ENCODE data around the gene STRBP.
A peak's percentile ranks its signal among the peaks of the same experiment; 100 is the strongest.
"Not testable (repeated sequence)": the region's sequence is repeated elsewhere in the genome, so short reads cannot be mapped to it uniquely, and the experiment has no call there.

Gene STRBP

DNA sequence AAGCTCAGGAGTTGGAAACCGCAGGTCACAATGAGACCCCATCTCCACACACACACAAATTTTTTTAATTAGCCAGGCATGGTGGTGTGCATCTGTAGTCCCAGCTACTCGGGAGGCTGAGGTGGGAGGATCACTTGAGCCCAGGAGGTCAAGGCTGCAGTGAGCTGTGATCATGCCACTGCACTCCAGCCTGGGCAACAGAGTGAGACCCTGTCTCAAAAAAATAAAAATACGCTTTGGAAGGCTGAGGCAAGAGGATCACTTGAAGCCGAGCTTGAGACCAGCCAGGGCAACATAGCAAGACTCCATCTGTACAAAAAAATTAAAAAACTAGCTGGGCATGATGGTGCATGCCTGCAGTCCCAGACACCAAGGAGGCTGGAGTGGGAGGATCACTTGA is 19.2 kb downstream of the STRBP start:
- DNase-seq (ENCODE audit: low read depth) = not testable (repeated sequence)

DNA sequence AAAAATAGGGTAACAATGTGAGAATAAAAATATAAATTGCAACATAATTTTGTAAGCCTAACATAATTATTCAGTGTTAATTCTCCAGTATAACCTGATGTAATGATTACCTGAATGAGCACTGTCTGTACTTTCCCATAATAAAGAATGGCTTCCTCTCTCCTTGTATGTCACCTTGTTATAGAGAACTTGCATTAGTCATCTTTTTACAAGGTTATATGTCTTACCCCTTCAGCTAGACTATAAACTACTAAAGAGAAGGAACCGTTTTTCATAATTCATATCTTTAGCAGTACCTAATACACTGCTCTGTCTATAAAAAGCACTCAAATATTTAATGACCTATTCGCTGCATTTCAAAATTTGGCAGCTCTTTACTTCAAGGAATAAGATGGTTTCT is 19.8 kb downstream of the STRBP start:
- DNase-seq (ENCODE audit: low read depth) = no peak

DNA sequence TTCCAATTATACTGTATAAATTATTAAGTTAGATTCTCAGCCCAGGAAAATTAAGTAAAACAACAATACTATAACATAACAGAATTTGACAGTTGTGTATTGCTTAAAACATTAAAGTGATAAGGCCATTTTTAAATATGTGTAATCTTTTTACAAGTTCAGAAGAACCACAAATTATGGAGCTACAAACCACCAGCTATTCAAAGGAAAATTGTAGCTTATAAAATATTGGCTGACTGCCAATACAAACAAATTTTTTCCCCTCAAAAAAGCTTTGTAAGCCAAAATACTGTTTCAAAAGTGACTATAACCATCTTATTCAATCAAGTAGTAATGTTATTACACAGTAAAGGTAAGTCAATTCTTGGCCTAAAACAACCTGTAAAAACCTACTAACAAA is 21.9 kb downstream of the STRBP start:
- no peak for DNase-seq (ENCODE audit: low read depth)

DNA sequence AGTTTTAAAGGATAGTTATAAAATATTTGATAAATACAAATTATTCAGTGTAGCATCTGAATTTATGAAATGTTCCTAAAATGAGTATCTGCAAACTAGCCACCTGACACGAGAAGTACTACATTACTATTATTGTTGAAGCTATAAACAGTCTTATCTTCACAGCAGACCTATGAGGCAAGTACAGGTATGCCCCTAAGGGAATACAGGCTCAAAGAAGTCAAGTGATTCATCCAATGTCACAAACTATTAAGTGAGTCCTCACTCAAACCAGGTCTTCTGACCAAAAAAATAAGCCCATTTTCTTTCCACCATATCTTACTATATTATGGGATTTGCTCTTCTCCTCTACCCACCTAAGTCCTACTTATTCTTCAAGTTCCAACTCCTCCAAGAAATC is 28.7 kb downstream of the STRBP start:
- no peak for DNase-seq (ENCODE audit: low read depth)

DNA sequence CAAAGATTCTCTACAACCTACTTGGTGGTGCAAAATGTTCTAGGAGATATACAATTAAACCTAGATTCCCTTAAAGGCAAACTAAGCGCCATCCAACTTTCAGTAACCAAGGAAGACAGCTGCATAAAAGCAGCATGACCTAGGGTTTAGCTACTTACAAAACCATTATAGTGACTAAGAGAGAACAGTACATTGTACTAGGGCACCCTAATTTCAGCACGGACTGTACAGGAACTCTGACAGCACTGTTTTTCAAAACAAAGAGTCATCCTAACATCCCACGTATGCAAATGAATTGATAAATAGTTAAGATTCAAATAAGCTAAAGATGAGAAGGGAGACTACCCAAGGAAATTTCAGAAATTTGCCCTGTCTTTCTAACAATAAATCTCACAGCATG is 30.0 kb downstream of the STRBP start:
- DNase-seq (ENCODE audit: low read depth) = no peak

DNA sequence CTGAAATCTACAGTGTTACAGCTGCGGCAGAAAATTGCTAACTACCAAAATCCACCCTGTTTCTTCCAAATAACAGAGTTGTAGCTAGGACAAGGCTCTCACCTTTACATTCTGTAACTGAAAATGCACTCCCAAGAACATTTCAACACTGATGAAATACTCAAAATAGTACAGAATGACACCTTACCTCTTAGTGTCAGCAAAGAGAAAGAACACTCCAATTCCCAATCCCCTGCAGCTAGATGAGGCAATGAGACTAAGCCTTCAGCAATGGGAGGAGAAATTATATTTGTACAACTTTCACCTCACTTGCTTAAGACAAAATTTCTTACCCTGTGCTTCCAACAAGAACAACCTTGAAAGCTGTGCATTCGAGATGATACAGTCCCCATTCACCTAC is 31.2 kb downstream of the STRBP start:
- no peak for DNase-seq (ENCODE audit: low read depth)

DNA sequence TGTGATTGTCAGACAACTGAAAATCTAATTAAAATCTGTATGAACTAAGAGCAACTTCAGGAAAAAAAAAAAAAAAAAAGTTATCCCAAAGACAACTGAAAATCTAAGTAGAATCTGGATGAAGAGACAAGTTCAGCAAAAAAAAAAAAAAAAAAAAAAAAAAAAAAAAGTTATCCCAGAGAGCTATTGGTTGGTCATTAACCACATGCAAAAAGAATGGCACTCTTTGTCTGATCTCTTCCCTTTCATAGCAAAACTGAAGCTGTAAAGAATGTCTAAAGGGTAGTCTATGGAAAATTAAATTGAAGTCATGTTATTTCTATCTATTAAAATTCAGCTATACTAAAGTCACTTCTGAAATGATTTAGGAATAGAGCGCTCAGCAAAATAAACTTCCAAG is 32.9 kb downstream of the STRBP start:
- DNase-seq (ENCODE audit: low read depth) = no peak

DNA sequence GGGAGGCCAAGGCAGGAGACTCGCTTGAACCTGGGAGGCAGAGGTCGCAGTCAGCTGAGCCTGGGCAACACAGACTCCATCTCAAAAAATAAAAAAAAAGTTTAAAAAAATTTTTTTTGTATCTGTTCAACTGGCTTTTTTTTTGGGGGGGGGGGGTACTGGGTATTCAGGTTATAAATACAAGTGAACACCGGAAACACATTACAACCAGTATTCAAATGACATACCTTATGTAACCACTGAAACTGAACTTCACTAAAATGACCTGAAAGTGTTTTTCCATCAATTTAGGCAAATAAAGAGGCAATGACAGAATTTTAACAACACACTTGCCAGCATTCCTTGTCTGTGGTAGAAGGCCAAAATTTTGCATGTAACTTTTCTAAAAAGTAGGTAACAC is 33.5 kb downstream of the STRBP start:
- no peak for DNase-seq (ENCODE audit: low read depth)

DNA sequence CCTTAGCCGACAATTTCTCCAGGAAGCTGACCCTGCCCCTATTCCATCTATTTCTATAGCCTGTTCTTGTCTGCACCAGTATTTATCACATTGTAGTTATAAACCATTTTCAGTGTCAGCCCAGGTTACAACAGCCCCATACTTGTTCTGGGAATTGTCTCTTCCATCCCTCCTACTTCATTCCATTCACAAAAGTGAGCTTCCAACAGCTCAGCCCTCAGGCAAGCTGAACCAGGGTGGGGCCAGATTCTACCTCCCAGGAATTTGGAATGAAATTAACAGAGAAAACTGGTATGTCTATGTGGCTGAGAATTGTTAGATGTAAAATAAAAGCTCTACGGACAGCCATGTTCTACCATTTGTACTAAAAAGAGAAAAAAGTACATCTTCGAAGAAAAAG is 36.1 kb downstream of the STRBP start:
- no peak for DNase-seq (ENCODE audit: low read depth)

DNA sequence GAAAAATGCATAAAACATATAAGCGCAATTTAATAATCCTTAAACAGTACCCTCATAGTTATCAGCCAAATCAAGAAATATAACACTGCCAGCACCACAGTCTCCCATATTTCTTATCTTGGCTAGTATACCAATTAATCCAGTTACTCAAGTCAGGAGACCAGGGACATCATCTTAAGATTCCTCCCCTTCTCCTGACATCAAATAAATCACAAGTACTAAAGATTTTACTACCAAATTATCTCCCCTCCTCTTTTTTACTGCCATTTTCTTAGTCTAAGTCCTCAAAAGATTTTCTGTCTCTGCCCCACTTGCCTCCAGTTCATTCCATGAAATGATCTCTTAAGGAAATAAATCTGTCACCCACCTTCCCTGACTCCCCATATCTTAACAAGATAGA is 37.0 kb downstream of the STRBP start:
- no peak for DNase-seq (ENCODE audit: low read depth)

DNA sequence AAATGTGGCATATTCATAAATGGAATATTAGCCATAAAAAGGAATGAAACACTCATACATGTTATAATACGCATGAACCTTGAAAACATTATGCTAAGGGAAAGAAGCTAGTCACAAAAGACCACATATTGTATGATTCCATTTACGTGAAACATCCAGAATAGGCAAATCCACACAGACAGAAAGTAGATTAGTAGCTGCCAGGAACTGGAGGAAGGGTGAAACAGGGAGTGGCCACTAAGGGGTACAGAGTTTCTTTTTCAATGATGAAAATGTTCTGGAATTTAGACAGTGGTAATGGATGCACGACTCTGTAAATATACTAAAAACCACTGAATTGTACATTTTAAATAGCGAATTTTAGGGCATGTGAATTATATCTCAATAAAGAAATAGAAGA is 39.4 kb downstream of the STRBP start:
- DNase-seq (ENCODE audit: low read depth) = no peak

DNA sequence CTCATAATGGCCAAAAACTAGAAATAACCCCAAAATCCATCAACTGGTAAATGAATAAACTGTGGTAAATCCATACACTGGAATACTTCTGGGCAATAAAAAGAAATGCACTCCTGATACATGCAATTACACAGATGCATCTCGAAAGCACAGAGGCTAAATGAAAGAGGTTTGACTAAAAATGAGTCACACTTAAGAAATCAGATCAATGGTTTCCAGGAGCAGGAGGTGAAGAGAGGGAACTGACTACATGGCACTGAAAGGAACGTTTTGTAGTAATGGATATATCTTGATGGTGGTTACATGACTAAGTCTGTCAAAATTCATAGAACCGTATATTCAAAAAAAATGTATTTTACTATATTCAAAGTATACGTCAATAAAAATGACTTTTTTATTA is 42.4 kb downstream of the STRBP start:
- DNase-seq (ENCODE audit: low read depth) = no peak

DNA sequence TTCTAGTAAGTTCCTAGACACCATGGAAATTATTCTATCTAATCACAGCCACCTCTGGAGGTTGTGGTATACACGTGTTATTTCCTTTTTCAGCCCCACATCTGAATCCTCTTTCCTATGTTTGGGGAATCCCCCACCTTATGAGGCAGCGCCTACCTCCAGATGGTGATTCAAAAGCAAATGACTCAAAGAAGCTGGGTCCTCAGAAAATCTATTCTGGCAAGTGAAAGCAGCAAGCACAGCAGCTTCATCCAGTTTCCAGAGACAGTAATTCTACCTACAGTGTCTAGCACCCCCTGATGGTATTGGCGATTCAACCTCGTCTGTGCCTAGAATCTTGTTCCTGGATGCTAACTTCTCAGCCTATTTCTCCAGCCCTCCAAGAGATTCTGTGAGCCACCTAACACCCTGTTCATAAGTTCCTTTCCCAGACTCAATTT is 43.0 kb downstream of the STRBP start:
- peak; percentile 37 for DNase-seq (ENCODE audit: low read depth)

DNA sequence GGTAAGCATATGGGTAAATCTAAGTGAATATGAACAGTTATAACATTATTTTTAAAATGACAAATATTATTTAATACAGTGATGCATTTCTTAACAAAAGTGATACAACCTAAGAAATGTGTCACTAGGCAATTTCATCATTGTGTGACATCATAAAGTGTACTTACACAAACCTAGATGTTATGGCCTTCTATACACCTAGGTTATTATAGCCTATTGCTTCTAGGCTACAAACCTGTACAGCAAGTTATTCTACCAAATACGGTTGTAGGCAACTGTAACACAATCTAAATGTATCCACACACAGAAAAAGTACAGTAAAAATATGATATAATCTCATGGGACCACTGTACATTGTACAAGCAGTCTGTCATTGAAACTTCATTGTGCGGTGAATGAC is 48.3 kb downstream of the STRBP start:
- no peak for DNase-seq (ENCODE audit: low read depth)

DNA sequence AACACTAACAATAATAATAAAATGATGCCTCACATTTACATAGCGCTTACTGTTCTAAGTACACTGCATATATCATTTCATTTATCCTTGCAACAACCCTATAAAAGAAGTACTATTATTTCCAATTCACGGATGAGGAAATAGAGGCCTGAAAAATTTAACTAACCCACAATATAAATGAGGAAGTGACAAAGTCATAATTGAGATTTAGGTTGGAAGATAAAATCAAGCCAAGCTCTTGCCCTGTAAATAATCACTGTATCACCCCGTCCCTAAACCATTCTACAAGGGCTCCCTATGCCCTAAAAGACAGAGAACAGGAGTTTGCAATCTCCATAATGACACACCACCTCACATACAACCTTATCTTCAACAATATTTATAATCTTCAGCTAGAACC is 49.6 kb downstream of the STRBP start:
- no peak for DNase-seq (ENCODE audit: low read depth)

DNA sequence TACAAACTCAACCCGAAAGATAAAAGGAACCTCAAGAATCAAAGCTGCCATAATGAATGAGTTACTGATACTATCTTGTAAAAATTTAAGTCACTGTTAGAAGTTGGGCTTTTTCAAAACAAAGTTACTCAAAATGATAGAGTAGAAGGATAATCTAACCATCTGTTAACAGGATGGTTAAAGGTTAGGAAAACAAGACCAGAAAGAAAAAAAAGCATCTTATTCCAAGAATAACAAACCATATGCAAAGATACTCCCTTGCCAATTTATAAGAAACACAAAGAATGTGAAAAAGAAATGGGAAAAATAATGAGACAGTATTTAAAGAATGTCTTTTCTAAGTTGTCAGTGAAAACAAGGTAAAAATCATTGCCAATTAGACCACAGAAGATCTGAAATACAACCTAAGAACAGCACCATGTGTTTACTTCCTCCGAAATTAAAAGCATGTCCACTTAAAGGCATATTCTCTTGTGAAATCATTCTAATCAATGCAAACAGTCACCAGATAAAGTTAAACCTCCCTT is 51.2 kb downstream of the STRBP start:
- DNase-seq (ENCODE audit: low read depth) = no peak

DNA sequence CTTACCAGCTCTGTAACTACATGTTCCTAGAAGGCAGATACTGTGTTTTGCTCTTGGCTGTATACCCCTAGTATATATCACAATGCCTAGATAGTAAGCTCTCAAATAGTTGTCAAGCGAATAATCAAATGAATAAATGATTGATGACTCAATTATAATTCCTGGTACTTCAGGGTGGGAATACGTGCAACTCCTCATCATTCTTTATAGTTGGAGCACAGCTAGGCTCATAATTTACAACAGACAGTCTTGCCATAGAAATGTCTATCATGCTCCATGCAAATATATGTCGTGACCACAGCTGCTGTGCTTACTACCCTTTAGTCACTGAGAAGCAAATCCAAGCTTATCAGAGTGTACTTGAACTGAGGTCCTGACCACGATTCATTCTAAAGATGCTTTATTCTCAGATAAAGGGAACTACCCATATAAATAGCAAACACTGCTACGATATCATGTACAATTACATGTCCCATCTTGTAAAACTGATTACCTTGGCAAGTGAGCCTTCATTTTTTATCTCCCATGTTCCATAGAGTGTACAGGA is 52.1 kb downstream of the STRBP start:
- DNase-seq (ENCODE audit: low read depth) = no peak

DNA sequence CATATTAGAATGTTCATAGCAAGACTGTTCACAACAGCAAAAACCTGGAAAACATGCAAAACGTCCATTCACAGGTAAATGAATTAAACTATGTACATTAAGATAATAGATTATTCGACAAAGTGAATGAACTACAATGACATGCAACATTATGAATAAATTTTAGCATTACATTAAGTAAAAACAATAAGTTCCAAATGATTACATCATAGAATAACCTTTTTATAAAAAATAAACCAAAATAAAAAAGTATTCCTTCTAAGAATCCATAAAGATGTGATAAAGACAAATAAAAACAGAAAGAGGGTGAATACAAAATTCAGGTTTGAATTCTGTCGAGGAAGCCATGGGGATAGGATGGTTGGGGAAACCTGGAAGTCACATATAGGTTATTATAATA is 57.3 kb downstream of the STRBP start:
- no peak for DNase-seq (ENCODE audit: low read depth)

DNA sequence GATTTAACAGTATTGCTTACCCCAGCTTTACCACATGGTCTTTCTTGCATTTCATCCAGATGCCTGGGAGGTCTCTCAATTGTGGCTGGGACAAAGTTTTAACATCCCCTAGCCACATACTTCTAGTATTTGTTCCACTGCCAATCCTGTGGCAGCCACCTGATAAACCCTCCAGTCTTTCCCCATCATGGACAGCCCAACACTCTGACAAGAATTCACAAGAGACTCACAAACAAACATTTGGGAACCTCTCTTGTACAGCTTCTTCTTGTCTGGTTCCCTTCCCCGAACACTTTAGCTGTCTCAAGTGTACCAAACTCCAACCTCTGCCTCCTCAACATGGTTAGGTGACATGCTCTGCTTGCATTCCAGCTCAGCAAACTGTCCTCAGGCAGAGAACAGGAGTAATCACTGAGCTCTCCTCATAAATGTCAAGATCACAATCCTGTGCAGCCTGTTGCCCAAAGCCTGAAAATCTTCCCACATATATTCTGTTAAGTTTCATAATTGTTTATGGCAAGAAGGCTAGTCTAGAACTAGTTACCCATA is 59.7 kb downstream of the STRBP start:
- no peak for DNase-seq (ENCODE audit: low read depth)

DNA sequence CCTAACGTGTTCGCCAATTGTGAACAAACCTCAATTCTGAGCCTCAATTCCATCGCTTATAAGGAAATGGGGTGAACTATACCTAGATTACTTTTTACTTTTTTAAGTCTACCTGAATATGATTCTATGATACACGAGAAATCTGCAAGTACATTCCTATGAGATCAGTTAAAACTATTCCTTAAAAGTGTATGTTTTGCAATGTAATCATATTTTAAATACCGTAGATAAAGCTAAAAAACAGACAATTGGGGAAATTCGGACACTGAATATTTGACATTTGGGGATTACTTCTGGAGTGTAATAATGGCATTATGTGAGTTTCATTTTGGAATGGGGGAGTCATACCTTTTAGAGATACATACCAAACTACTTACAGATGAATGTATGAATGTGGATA is 62.3 kb downstream of the STRBP start:
- no peak for DNase-seq (ENCODE audit: low read depth)

DNA sequence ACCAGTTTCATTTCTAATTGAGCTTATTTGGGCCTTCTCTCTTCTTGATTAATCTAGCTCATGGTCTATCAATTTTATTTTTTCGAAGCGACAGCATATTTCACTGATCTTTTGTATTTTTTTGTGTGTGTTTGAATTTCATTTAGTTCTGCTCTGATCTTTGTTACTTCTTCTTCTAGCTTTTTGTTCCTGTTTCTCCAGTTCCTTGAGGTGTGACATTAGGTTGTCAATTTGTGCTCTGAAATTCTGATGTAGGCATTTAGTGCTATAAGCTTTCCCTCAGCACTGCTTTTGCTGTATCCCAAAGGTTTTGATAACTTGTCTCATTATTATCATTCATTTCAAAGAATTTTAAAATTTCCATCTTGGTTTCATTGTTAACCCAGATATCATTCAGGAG is 67.3 kb downstream of the STRBP start:
- DNase-seq (ENCODE audit: low read depth) = no peak

DNA sequence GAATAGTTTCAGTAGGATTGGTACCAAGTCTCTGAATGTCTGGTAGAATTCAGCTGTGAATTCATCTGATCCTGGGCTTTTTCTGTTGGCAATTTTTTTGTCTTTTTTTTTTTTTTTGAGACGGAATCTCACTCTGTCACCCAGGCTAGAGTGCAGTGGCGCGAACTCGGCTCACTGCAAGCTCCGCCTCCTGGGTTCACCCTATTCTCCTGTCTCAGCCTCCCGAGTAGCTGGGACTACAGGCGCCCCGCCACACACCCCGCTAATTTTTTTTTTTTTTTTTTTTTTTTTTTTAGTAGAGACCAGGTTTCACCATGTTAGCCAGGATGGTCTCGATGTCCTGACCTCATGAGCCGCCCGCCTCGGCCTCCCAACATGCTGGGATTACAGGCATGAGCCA is 67.9 kb downstream of the STRBP start:
- DNase-seq (ENCODE audit: low read depth) = not testable (repeated sequence)

DNA sequence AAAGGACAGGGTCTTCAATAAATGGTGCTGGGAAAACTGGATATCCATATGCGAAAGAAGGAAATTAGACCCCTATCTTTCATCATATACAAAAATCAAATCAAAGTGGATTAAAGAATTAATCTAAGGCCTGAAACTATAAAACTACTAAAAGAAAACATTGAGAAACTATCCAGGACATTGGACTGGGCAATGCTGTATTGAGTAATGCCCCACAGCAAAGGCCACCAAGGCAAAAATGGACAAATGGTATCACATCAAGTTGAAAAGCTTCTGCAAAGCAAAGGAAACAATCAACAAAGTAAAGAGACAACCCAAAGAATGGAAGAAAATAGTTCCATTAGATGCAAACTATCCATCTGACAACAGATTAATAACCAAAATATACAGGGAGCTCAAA is 72.3 kb downstream of the STRBP start:
- no peak for DNase-seq (ENCODE audit: low read depth)

DNA sequence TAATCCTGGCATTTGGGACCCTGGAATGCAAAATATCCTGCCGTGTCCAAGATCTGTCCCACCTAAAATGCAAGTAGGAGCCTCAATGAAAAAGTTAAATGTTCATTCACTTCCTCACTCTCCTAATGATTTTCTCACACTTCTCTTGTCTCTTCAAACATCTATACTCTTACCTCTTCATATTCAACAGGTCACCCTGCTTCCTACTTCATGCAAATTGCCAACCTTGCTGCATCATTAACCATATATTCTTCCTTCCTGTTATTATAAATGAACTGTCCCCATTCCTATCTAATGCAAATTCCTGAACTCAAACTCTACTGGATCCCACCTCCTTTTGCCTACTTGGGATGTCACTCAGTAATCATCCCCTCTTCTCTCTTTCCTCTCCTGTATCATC is 74.4 kb downstream of the STRBP start:
- DNase-seq (ENCODE audit: low read depth) = no peak

DNA sequence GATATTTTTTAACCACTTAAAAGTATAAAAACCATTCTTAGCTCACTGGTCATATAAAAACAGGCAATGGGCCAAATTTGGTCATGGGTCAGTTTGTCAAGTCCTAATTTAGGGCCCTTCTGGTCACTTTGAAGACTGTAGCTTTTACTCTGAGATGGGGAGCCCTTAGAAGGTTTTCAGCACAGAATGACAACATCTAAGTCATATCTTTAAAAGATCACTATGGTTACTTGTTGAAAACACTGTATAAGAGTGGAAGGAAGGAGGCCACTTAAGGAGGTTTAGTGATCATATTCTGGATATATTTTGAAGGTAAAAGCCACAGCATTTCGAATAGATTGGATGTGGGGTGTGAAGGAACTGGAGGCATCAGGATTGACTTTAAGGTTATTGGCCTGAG is 76.7 kb downstream of the STRBP start:
- no peak for DNase-seq (ENCODE audit: low read depth)

Measured in activated T-cell treated with anti-CD3 and anti-CD28 coated beads for 48 hours (primary cell).